Ovary (tissue), 9 donors: ENCODE data around the gene RRP8. TPM values are rescaled to one million over a fixed set of nuclear protein-coding genes. Genes with fewer than 3 reads are reported as not detected.

Experiments used
- DNase-seq, 5 donors: peaks; one replicate each; pipeline ENCODE4 v3.0.0-alpha.2; 2019 to 2020
- H3K27ac ChIP-seq, 2 donors: fragments of 200-600 bp; one replicate each; pipeline versions ENCODE4 v1.5.1 to v1.8.0; 2019 to 2022
- H3K27me3 ChIP-seq: fragments of 200-600 bp; one replicate; pipeline ENCODE4 v1.8.0; 2022
- H3K36me3 ChIP-seq: fragments of 200-600 bp; sonication (generic); one replicate; pipeline ENCODE4 v1.5.1; 2019
- H3K4me1 ChIP-seq: one replicate; pipeline ENCODE4 v1.8.1; 2013; ENCODE audit warnings: mild to moderate bottlenecking, moderate library complexity; ENCODE audit not compliant: insufficient read depth
- H3K4me3 ChIP-seq: fragments of 200-600 bp; sonication (generic); one replicate; pipeline ENCODE4 v1.5.1; 2017
- H3K9me3 ChIP-seq, 2 donors: fragments of 200-600 bp in 1 of 2; sonication (generic) in 1 of 2; one replicate each; pipeline versions ENCODE4 v1.5.1 to v1.8.1; 2013 to 2019; ENCODE audit warnings: mild to moderate bottlenecking in 1 of 2, moderate library complexity in 1 of 2
- EP300 ChIP-seq: sonication (generic); formaldehyde crosslinking; IDR thresholded peaks from one replicate; pipeline ENCODE4 v1.6.1; 2017; ENCODE audit warnings: antibody characterized with exemption
- POLR2A ChIP-seq: fragments of 450-650 bp; IDR thresholded peaks from one replicate; pipeline ENCODE4 v1.6.1; 2017; ENCODE audit warnings: antibody characterized with exemption, mild to moderate bottlenecking, moderate library complexity
- WGBS, 3 donors: extraction: QIAGEN DNeasy Blood & Tissue Kit in 1 of 3; methylation state at CpG; one replicate each; pipeline versions ENCODE4 v1.1.5 to v1.1.7; 2013 to 2017; 5-methylcytosine and 5-hydroxymethylcytosine counted together
- intact Hi-C, 4 donors: fragments of 100-400 bp; cut with DNase I; formaldehyde crosslinking; loops; one replicate each; pipeline versions ENCODE4 v1.11.0 to v1.15.1; 2022 to 2023
- polyA plus RNA-seq, 2 donors: library from polyadenylated mRNA; stranded (reverse); fragments of 200-250 nt in 1 of 2; fragments of 350-450 nt in 1 of 2; fragmentation: Illumina TruSeq in 1 of 2; extraction: RNeasy Lipid Tissue Mini Kit (QIAGEN cat#74804) in 1 of 2; gene quantifications; one replicate each; pipeline ENCODE4 v1.2.3, GENCODE V29; 2013 to 2014
- total RNA-seq, 7 donors: library from RNA; depleted of rRNA in 2 of 7; stranded (reverse); fragments of >200 nt in 2 of 7; fragmentation: NEBNext Ultra II Directional in 3 of 7; extraction: Animal tissue kit (Norgen Biotek cat#: 25700) in 3 of 7; gene quantifications; one replicate each; pipeline versions ENCODE4 v1.1.0 to v1.2.4, GENCODE V29; 2016 to 2023
- TF ChIP-seq, protein P1 (sequence below), 3 donors: fragments of 450-650 bp in 2 of 3; fragments of 200-600 bp in 1 of 3; IDR thresholded peaks; one replicate each; pipeline versions ENCODE4 v1.5.1 to v1.8.0; 2016 to 2022; ENCODE audit warnings: antibody characterized with exemption in 3 of 3, mild to moderate bottlenecking in 1 of 3
- donor health status: DM: no; HTN: no; CAD: no; lungs with moderate emphysema.
- donor health status: DM: no; HTN: no; CAD: no.
- donor health status: Bipolar disorder and iron deficiency.
- donor health status: DM: yes; HTN: yes; CAD: no.
- donor health status: DM: no; HTN: no; CAD: no.
- donor health status: DM: yes; HTN: yes; CAD: no.

The RRP8 gene
- total and polyA plus RNA-seq, 9 donors = 8.2 to 32.7 (median 17.1) TPM

DNA sequence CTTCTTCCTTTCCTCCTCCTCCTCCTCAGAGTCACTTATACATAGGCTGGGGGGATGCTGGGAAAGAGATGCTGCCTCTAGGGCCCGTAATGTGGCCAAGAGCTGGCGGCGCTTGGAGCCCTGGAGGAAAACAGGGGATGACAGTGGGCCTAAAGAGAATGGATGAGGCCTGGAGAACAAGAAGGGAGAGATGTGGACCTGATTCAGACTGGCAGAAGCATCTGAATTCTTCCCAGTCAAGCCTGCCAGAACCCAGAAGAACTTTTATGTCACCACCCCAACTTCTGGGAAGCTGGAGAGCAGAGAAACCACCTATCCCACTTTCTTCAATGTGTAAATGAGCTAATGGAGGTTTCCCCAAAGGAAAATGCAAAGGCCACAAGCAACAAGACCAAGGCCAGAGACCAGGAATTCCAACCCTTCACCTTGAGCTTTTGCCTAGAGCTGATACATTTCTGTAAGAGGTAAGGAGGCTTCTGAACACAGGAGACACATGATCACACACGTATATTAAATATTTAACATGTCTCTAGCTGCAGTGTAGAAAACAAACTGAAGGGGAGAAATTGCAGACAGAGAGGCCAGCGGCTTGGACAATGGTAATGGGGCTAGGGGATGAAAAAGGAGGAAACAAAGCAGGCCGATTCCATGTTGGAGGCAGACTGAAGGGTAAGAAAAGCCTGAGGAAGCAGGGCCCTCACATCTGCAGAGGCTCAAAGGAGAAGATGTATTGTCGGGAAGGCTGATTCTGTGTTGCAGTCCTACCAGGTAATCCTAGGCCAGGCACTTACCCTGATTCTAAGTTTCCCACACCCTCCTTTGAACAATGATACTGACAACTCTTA lies 1.1 kb downstream of the RRP8 start:
- H3K27ac ChIP-seq = no peak overlapping the region
- DNase-seq = peak in 1 of 5 donors; percentile 5
- H3K4me1 ChIP-seq = peaks cover 18% of the 10 kb centered on the region
- TF ChIP-seq, protein P1, sequence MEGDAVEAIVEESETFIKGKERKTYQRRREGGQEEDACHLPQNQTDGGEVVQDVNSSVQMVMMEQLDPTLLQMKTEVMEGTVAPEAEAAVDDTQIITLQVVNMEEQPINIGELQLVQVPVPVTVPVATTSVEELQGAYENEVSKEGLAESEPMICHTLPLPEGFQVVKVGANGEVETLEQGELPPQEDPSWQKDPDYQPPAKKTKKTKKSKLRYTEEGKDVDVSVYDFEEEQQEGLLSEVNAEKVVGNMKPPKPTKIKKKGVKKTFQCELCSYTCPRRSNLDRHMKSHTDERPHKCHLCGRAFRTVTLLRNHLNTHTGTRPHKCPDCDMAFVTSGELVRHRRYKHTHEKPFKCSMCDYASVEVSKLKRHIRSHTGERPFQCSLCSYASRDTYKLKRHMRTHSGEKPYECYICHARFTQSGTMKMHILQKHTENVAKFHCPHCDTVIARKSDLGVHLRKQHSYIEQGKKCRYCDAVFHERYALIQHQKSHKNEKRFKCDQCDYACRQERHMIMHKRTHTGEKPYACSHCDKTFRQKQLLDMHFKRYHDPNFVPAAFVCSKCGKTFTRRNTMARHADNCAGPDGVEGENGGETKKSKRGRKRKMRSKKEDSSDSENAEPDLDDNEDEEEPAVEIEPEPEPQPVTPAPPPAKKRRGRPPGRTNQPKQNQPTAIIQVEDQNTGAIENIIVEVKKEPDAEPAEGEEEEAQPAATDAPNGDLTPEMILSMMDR (IDR thresholded peaks at IDR 0.05) = no peak
- no peak for TF ChIP-seq POLR2A
- TF ChIP-seq EP300 = no peak
- H3K4me3 ChIP-seq = peak overlapping the region; percentile 96
- intact Hi-C loops = loop anchor here (5.0 to 10.0 kb wide), 3 partner anchors 80 to 128 kb away; partner anchors contain the start of genes MRPL17 (in 4 of the 4) and TRIM3 (in 1 of the 4)
- WGBS, 3 donors = 46 to 52% (median 49%) methylated on average over 7 of the region's 7 CpGs
- H3K9me3 ChIP-seq = no peaks in the 10 kb centered on the region
- H3K27me3 ChIP-seq = no peaks in the 10 kb centered on the region
- H3K36me3 ChIP-seq = no peaks in the 10 kb centered on the region

DNA sequence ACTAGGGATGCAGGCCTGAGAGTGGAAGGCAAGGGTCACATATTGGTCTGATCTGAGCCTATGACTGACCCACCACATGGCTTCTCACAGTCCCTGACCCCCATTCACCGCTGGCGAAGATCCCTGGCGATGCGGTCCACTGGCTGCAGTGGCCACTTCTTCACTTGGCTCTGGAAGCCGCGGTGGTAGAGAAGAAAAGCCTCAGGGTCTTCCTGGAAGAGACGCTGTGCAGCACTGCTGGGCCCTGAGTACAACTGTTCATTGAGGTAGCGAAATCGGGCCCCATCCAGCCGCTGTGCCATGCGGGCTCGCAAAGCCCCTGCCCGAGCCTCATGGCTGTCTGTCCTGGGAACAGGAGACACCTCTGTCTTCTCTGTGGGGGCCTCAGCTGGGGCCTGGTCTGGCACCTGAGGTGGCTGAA lies 2.4 kb downstream of the RRP8 start:
- Histone ChIP-seq H3K36me3 (no peaks in the 10 kb centered on the region), H3K4me1 (peaks cover 12% of the 10 kb centered on the region), H3K9me3 (no peaks in the 10 kb centered on the region), H3K27ac (no peak overlapping the region), H3K27me3 (no peaks in the 10 kb centered on the region), H3K4me3 (no peak overlapping the region)
- 93 to 98% (median 95%) methylated on average over 13 of the region's 13 CpGs for WGBS, 3 donors
- no peak for DNase-seq
- TF ChIP-seq POLR2A (no peak), EP300 (no peak)
- TF ChIP-seq, protein P1 (IDR thresholded peaks at IDR 0.05) = no peak
- intact Hi-C loops = loop anchor here (5.0 to 10.0 kb wide), 3 partner anchors 81 to 126 kb away; partner anchors contain the start of genes MRPL17 (in 4 of the 4) and TRIM3 (in 1 of the 4)

DNA sequence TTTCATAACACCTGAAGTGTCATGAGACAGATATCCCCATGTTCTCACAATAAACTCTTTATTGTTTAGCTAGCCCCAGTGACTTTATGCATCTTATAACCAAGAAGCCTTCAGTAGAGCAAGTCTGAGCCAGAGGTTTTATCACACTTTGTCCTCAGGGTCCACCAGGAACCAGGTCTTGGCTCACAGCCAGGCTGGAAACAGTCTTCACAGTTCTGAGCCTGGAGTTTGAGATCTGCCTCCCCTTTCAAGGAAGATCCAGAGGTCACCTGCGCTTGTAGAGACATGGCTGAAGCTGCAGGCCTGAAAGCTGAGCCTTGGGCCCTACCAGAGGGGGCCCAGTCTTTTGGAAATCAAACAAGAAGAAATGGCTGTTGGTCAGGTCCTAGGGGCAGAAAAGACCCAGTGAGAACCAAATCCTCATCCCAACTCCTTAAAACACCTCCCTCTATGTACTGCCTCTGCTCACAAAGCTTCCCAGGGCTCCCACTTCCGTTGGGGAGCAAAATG lies 3.5 kb downstream of the RRP8 start:
- intact Hi-C loops = loop anchor here (5.0 to 10.0 kb wide), 3 partner anchors 82 to 125 kb away; partner anchors contain the start of genes MRPL17 (in 4 of the 4) and TRIM3 (in 1 of the 4)
- TF ChIP-seq POLR2A = no peak
- no peak for TF ChIP-seq EP300
- TF ChIP-seq, protein P1 (IDR thresholded peaks at IDR 0.05) = no peak
- no peak for DNase-seq
- H3K36me3 ChIP-seq = no peaks in the 10 kb centered on the region
- no peak overlapping the region for H3K4me3 ChIP-seq
- no peaks in the 10 kb centered on the region for H3K9me3 ChIP-seq
- peaks cover 8% of the 10 kb centered on the region for H3K4me1 ChIP-seq
- H3K27me3 ChIP-seq = no peaks in the 10 kb centered on the region
- no peak overlapping the region for H3K27ac ChIP-seq
- 78 to 93% (median 93%) methylated on average over 2 of the region's 2 CpGs for WGBS, 3 donors

DNA sequence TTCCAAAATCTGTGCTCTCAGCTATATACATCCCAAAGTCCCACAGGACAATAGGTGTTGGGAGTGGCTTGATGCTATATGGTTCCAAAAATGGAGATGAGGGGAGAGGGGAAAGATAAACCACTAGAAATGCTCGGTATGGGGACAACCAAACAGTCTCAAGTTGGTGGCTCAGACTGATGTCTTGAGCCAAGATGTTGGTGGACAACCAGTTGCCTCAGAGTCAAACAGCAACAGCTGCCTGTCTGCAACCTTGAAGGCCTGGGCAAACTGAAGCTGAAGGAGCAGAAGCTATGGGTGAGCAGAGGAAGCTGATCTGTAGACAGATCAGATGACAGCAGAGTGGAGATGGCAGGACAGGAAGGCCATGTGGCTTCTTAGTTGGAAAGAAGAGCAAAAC lies 4.0 kb downstream of the RRP8 start:
- WGBS, 3 donors = 59 to 84% (median 64%) methylated on average over 1 of the region's 1 CpG
- TF ChIP-seq EP300 = no peak
- TF ChIP-seq, protein P1 (IDR thresholded peaks at IDR 0.05) = no peak
- no peak for TF ChIP-seq POLR2A
- Histone ChIP-seq H3K4me1 (peaks cover 8% of the 10 kb centered on the region), H3K4me3 (no peak overlapping the region), H3K9me3 (no peaks in the 10 kb centered on the region), H3K27me3 (no peaks in the 10 kb centered on the region), H3K36me3 (no peaks in the 10 kb centered on the region), H3K27ac (no peak overlapping the region)
- DNase-seq = no peak
- intact Hi-C loops = no loop called here
